Neuronal stem cell (in vitro differentiated cells): ENCODE data around the gene GPATCH4.

Source experiments
- DNase-seq: peaks from one replicate; pipeline ENCODE4 v3.0.0-alpha.2; 2013; ENCODE audit warnings: low spot score
- H2AFZ ChIP-seq: one replicate; pipeline ENCODE4 v1.6.1; 2013; ENCODE audit warnings: mild to moderate bottlenecking, low read length, inconsistent platforms
- H2AK5ac ChIP-seq: 2 replicates; pipeline ENCODE4 v1.6.1; 2013; ENCODE audit warnings: low read depth, mild to moderate bottlenecking, inconsistent platforms, low read length, moderate library complexity, mixed read lengths
- H2BK120ac ChIP-seq: 2 replicates; pipeline ENCODE4 v1.6.1; 2013; ENCODE audit warnings: low read depth, mild to moderate bottlenecking, inconsistent platforms, low read length, moderate library complexity, mixed read lengths
- H2BK12ac ChIP-seq: one replicate; pipeline ENCODE4 v1.6.1; 2013; ENCODE audit warnings: low read length, inconsistent platforms
- H2BK15ac ChIP-seq: 2 replicates; pipeline ENCODE4 v1.6.1; 2013; ENCODE audit warnings: mild to moderate bottlenecking, low read length, inconsistent platforms, mixed read lengths
- H2BK5ac ChIP-seq: one replicate; pipeline ENCODE4 v1.6.1; 2013; ENCODE audit warnings: inconsistent platforms, mild to moderate bottlenecking, low read length, moderate library complexity
- H3K14ac ChIP-seq: one replicate; pipeline ENCODE4 v1.6.1; 2013; ENCODE audit warnings: low read length, inconsistent platforms
- H3K18ac ChIP-seq: 2 replicates; pipeline ENCODE4 v1.6.1; 2013; ENCODE audit warnings: low read length, inconsistent platforms
- H3K23ac ChIP-seq: 2 replicates; pipeline ENCODE4 v1.6.1; 2013; ENCODE audit warnings: low read depth, mild to moderate bottlenecking, mixed read lengths, low read length, inconsistent platforms; ENCODE audit not compliant: poor library complexity
- H3K27ac ChIP-seq: replicated peaks from 3 replicates; pipeline ENCODE4 v1.5.1; 2013; ENCODE audit warnings: low read length, inconsistent platforms
- H3K27me3 ChIP-seq, 3 experiments: 2 replicates each; pipeline ENCODE4 v1.6.1; 2013; ENCODE audit warnings: low read length in 3 of 3, mild to moderate bottlenecking in 2 of 3, inconsistent platforms in 1 of 3, low read depth in 1 of 3, mixed read lengths in 1 of 3, moderate library complexity in 1 of 3; ENCODE audit not compliant: control insufficient read depth in 3 of 3, insufficient read depth in 3 of 3
- H3K36me3 ChIP-seq, 2 donors: replicated peaks in 1 of 2; 2 replicates each; pipeline ENCODE4 v1.6.1; 2013; ENCODE audit warnings: low read length in 2 of 2; ENCODE audit not compliant: control insufficient read depth in 2 of 2, insufficient read depth in 2 of 2
- H3K4ac ChIP-seq: 2 replicates; pipeline ENCODE4 v1.6.1; 2013; ENCODE audit warnings: inconsistent platforms, mild to moderate bottlenecking, low read length, moderate library complexity
- H3K4me1 ChIP-seq, 2 donors: 1 replicate in 1 of 2; 2 replicates in 1 of 2; pipeline ENCODE4 v1.6.1; 2013; ENCODE audit warnings: low read length in 2 of 2, low read depth in 1 of 2; ENCODE audit not compliant: control insufficient read depth in 2 of 2, insufficient read depth in 1 of 2
- H3K4me2 ChIP-seq: one replicate; pipeline ENCODE4 v1.6.1; 2013; ENCODE audit warnings: mild to moderate bottlenecking, low read length, inconsistent platforms; ENCODE audit not compliant: insufficient read depth, poor library complexity, severe bottlenecking
- H3K4me3 ChIP-seq, 2 donors: 2 replicates each; pipeline ENCODE4 v1.5.1; 2013; ENCODE audit warnings: low read length in 2 of 2, mild to moderate bottlenecking in 2 of 2, inconsistent platforms in 1 of 2, moderate library complexity in 1 of 2
- H3K79me1 ChIP-seq: one replicate; pipeline ENCODE4 v1.6.1; 2013; ENCODE audit warnings: low read depth, mild to moderate bottlenecking, inconsistent platforms, low read length, moderate library complexity
- H3K9ac ChIP-seq: one replicate; pipeline ENCODE4 v1.6.1; 2013; ENCODE audit warnings: mild to moderate bottlenecking, low read depth, low read length, inconsistent platforms; ENCODE audit not compliant: poor library complexity
- H3K9me3 ChIP-seq, 2 donors: replicated peaks in 1 of 2; 2 replicates each; pipeline versions ENCODE3 to v1.6.1; 2013; ENCODE audit warnings: low read length in 2 of 2, mild to moderate bottlenecking in 2 of 2, inconsistent platforms in 1 of 2, low read depth in 1 of 2, mixed read lengths in 1 of 2, moderate library complexity in 1 of 2; ENCODE audit not compliant: control insufficient read depth in 2 of 2, insufficient read depth in 1 of 2
- H4K8ac ChIP-seq: one replicate; pipeline ENCODE4 v1.6.1; 2013; ENCODE audit warnings: low read depth, mild to moderate bottlenecking, inconsistent platforms, low read length, moderate library complexity
- H4K91ac ChIP-seq: one replicate; pipeline ENCODE4 v1.6.1; 2013; ENCODE audit warnings: low read length, low read depth, mild to moderate bottlenecking, inconsistent platforms; ENCODE audit not compliant: poor library complexity
- WGBS, 2 donors: extraction: QIAGEN DNeasy Blood & Tissue Kit; methylation state at CpG; one replicate each; pipeline ENCODE4 v1.1.7; 2013; ENCODE audit warnings: missing lambda C conversion rate in 2 of 2, mixed read lengths in 1 of 2; ENCODE audit not compliant: insufficient read length in 2 of 2, insufficient replicate concordance in 1 of 2; ENCODE audit errors: extremely low coverage in 2 of 2; 5-methylcytosine and 5-hydroxymethylcytosine counted together

GPATCH4 gene

DNA sequence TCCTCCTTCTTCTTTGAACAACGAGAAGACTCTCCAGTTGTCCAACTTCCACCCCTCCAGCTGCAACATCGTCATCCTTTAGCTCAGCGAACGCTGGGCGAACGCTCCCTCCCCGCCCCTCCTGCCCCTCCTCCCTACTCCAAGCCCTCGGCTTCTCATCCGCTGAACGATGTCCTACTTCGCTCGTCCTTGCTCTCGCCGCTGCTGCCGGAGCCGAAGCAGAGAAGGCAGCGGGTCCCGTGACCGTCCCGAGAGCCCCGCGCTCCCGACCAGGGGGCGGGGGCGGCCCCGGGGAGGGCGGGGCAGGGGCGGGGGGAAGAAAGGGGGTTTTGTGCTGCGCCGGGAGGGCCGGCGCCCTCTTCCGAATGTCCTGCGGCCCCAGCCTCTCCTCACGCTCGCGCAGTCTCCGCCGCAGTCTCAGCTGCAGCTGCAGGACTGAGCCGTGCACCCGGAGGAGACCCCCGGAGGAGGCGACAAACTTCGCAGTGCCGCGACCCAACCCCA lies 40.5 kb upstream of the GPATCH4 start, which contains the start of gene BCAN:
Gene BCAN (plus strand): TSS at position 357 of the 504 bp plus-strand sequence. CDS start 3,938 bp downstream, outside the sequence.
- H3K4me2 ChIP-seq, result peak within 1 kb of the TSS; percentile 92
- peaks cover 13 to 14% of the 10 kb centered on the region in 2 donors for H3K4me1 ChIP-seq
- H4K91ac ChIP-seq, result no peak within 1 kb of the TSS
- peaks cover 0 to 12% of the 10 kb centered on the region in 2 donors for H3K36me3 ChIP-seq
- H3K14ac ChIP-seq, result peak within 1 kb of the TSS; percentile 50
- H3K27ac ChIP-seq, result no peak within 1 kb of the TSS
- H3K4ac ChIP-seq, result no peak within 1 kb of the TSS
- peak within 1 kb of the TSS; percentile 86 for H2BK12ac ChIP-seq
- H3K27me3 ChIP-seq, result peaks cover 10 to 64% (median 31%) of the 10 kb centered on the region in 3 experiments
- H3K4me3 ChIP-seq, result peak within 1 kb of the TSS; percentile 34 to 74
- DNase-seq, result no peak
- H2BK120ac ChIP-seq, result no peak within 1 kb of the TSS
- H2AFZ ChIP-seq, result peak within 1 kb of the TSS; percentile 78
- H3K18ac ChIP-seq, result peak within 1 kb of the TSS; percentile 86
- no peak within 1 kb of the TSS for H2BK5ac ChIP-seq
- peak within 1 kb of the TSS; percentile 89 for H3K9ac ChIP-seq
- H3K79me1 ChIP-seq, result no peaks in the 10 kb centered on the region
- no CpG with 5 or more reads among the region's 46 CpGs for WGBS, 2 donors
- peak within 1 kb of the TSS; percentile 57 for H2AK5ac ChIP-seq
- H2BK15ac ChIP-seq, result peak within 1 kb of the TSS; percentile 77
- H3K9me3 ChIP-seq, result no peaks in the 10 kb centered on the region
- no peak within 1 kb of the TSS for H4K8ac ChIP-seq
- H3K23ac ChIP-seq, result peak within 1 kb of the TSS; percentile 48

DNA sequence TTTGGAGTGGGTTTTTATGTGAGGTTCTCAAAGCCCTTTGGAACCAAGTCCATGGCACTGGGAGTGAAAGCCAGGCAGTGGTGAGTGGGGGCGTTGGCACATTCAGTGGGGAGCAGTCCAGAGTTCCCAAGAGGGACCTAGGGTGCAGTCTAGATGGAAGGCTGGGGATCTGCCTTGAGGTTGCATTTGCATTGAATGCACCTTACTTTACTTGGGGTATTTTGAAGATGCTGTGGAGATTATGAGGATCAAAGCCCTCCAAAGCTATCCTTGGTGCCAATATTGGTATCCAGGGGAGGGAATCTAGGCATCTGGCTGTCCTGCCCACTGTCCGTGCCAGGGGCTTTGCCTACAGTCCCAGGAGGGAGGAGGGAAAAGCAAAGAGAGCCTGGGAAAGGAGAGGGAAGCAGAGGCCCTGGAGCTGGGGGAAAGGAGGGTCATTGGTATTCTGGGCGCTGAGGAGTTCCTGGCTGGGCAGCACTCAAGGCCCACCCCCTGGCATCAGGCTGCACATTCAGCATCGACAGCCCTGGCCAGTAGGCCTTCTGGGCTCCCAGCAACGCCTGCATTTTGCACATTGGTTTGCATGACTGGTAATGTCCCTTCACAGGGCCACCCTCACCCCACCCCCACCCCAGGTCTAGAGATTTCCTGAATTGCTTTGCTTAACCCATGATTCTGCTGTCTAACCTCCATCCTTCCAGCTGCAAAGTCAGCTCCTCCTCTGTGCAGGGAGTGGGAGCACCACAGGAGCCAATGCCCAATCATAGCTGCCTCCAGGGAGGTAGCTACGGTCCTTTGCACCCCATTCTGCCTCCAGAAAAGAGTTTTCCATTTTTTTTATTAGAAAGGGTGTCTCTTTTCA lies 39.8 kb upstream of the GPATCH4 start:
- Histone ChIP-seq H3K79me1 (no peaks in the 10 kb centered on the region), H3K4me3 (peak overlapping the region; percentile 34 to 74), H3K18ac (no peak overlapping the region), H4K91ac (no peak overlapping the region), H3K4me2 (peak overlapping the region; percentile 58), H3K27ac (no peak overlapping the region), H3K23ac (no peak overlapping the region), H2BK15ac (no peak overlapping the region), H3K14ac (no peak overlapping the region), H3K4me1 (peaks cover 13 to 14% of the 10 kb centered on the region in 2 donors), H2BK5ac (no peak overlapping the region), H3K27me3 (peaks cover 9 to 57% (median 31%) of the 10 kb centered on the region in 3 experiments), H3K9me3 (no peaks in the 10 kb centered on the region), H2BK120ac (no peak overlapping the region), H2AK5ac (peak overlapping the region; percentile 36), H2BK12ac (no peak overlapping the region), H4K8ac (no peak overlapping the region), H3K9ac (no peak overlapping the region), H2AFZ (peak overlapping the region; percentile 78), H3K36me3 (peaks cover 0 to 8% of the 10 kb centered on the region in 2 donors), H3K4ac (no peak overlapping the region)
- no CpG with 5 or more reads among the region's 6 CpGs for WGBS, 2 donors
- DNase-seq, result no peak

DNA sequence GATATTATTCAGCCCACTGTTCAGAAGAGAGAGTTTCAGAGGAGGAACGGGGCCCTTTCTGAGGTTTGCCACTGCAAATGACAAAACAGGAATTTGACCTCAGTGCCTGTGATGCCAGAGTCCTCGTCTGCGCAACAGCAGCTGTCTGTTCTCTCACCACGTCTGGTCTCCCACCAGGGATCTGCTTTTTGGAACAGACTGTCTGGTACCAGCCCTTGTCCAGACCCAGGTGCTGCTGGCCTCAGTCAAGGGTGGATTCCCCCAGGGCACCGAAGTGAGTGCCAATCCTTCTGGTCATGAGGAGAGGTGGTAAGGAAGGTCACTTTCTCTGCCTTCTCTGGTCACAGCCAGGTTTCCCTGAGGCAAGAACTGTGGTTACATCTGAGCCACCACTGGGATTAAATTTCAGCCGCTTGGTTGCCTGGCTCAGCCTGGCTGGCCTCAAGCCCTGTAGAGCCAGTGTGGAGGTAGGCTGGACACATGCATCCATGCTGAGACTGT lies 38.4 kb upstream of the GPATCH4 start:
- Histone ChIP-seq H2AK5ac (no peak overlapping the region), H3K9me3 (no peaks in the 10 kb centered on the region), H2BK5ac (no peak overlapping the region), H3K4me3 (no peak overlapping the region), H3K79me1 (no peaks in the 10 kb centered on the region), H3K36me3 (no peaks in the 10 kb centered on the region), H2BK15ac (no peak overlapping the region), H4K8ac (no peak overlapping the region), H3K27me3 (peaks cover 7 to 44% (median 42%) of the 10 kb centered on the region in 3 experiments), H2BK12ac (peak overlapping the region; percentile 35), H2AFZ (no peak overlapping the region), H2BK120ac (no peak overlapping the region), H3K27ac (no peak overlapping the region), H3K4me1 (peaks cover 13 to 14% of the 10 kb centered on the region in 2 donors), H3K9ac (no peak overlapping the region), H3K23ac (peak overlapping the region; percentile 31), H3K18ac (peak overlapping the region; percentile 66), H4K91ac (no peak overlapping the region), H3K4ac (no peak overlapping the region), H3K4me2 (no peak overlapping the region), H3K14ac (no peak overlapping the region)
- DNase-seq, result no peak
- WGBS, 2 donors, result no CpG with 5 or more reads among the region's 6 CpGs
